ENCODE results near the gene TSPAN11.

The TSPAN11 gene

DNA sequence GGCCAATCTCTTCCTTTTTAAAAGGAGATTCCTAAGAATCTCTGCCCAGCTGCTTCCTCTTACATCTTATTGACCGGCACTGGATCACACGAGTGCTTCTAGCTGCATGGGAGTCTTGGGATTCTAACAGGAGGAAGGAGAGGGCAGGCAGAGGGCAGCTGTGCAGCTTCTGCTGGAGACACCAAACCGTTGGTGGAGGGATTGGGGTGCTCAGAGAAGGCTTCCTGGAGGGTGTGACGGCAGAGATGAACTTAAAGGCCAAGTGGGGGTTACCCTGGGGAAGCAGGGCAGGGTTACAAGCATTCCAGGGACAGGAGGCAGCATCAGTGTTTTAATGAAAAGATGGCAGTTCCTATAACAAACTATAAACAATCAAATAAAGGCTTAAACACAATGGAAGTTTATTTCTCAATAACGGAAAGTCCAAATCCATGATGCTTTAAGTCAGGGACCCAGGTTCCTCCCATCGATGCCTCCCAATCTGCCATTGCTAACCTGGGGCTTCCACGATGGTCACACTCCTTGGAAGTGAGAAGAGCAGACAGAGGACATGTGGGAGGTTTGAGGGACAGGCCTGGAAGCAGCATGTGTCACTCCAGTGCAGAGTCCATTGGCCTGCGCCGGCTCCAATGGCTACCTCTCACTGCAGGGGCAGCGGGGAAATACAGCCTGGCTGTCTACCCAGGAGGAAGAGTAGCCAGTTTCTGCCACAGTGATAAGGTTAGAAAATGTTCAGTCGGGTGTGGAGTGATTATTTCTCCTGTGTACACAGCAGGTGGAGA, 94.0 kb downstream of the TSPAN11 start:
- H3K79me2 ChIP-seq (ENCODE audit: insufficient read depth, low read length) = no peaks in the 10 kb centered on the region
- H3K36me3 ChIP-seq (ENCODE audit: low read length) = no peaks in the 10 kb centered on the region
- no peaks in the 10 kb centered on the region for H3F3A ChIP-seq (ENCODE audit: insufficient read depth)
- TF ChIP-seq EZH2phosphoT487 (conservative IDR thresholded peaks at IDR 0.05; ENCODE audit: low read length) = no peak
- TF ChIP-seq, protein P1, sequence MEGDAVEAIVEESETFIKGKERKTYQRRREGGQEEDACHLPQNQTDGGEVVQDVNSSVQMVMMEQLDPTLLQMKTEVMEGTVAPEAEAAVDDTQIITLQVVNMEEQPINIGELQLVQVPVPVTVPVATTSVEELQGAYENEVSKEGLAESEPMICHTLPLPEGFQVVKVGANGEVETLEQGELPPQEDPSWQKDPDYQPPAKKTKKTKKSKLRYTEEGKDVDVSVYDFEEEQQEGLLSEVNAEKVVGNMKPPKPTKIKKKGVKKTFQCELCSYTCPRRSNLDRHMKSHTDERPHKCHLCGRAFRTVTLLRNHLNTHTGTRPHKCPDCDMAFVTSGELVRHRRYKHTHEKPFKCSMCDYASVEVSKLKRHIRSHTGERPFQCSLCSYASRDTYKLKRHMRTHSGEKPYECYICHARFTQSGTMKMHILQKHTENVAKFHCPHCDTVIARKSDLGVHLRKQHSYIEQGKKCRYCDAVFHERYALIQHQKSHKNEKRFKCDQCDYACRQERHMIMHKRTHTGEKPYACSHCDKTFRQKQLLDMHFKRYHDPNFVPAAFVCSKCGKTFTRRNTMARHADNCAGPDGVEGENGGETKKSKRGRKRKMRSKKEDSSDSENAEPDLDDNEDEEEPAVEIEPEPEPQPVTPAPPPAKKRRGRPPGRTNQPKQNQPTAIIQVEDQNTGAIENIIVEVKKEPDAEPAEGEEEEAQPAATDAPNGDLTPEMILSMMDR (IDR thresholded peaks at IDR 0.05; ENCODE audit: insufficient read depth, low read length, poor library complexity, severe bottlenecking) = no peak
- H3K4me3 ChIP-seq (ENCODE audit: insufficient read depth, low read length, poor library complexity, severe bottlenecking) = no peak overlapping the region
- no peaks in the 10 kb centered on the region for H4K20me1 ChIP-seq (ENCODE audit: low read depth, low read length)
- no peaks in the 10 kb centered on the region for H3K9me2 ChIP-seq (replicated peaks; ENCODE audit: insufficient read depth, low read length)
- no peak overlapping the region for H3K9ac ChIP-seq (ENCODE audit: low read length)
- no peak overlapping the region for H3K4me2 ChIP-seq (ENCODE audit: low read depth, low read length, poor library complexity, severe bottlenecking)
- H2AFZ ChIP-seq (ENCODE audit: low read depth, low read length, severe bottlenecking) = no peak overlapping the region
- H3K27ac ChIP-seq (ENCODE audit: low read depth, low read length) = no peak overlapping the region
- H3K9me3 ChIP-seq (ENCODE audit: insufficient read depth, low read length) = no peaks in the 10 kb centered on the region
- H3K27me3 ChIP-seq (ENCODE audit: low read length) = no peaks in the 10 kb centered on the region

DNA sequence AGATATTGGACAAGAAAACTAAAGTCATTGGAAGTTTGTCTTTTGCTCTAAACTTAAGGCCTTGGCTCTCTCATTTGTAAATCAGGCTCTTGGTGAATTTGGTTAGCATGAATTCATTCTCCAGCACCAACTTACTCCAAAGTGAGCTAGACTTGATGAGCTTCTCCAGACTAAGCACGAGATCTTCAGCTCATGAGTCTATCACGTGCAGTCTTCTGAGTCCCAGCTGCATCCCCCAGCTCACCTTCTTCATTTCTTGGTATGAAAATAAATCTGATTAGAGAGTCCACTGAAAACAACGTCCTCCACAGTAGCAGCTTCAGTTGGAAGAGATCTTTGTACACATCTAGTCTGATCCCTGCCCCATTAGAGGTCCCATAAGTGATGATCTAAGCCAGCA, 94.6 kb downstream of the TSPAN11 start:
- Histone ChIP-seq H3K9me2 (replicated peaks; ENCODE audit: insufficient read depth, low read length) (no peaks in the 10 kb centered on the region), H3K4me2 (ENCODE audit: low read depth, low read length, poor library complexity, severe bottlenecking) (no peak overlapping the region), H3K9ac (ENCODE audit: low read length) (no peak overlapping the region)

DNA sequence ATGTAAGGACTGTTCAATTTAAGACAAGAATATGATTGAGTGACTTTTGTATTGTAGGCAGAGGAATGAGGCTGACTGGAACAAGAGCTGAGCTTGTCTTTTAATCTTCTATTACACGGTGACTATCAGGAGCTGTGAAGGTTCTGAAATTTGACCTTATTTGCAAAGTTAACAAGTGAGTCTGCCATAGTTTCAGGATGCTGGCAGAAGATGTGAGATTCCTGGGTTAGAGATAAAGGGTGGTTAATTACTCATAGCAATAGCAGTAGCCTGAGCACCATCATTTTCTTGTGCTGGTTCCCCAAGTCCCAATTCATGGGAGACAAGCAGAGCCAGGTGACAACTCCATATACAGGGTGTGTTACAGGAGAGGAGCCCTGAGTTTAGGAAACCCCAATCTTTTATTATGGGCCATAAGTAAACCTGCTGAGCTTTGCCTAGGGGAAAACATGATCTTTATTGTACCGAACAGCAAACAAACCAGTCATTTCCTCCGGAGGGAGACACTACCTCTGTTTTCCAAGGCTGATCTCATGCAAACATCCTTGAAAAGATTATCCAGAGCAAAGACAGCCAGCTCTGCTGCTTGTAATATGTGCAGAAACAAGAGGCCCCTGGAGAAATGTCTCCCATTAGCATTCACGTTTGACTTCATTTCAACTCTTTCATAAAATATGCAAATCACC, 95.4 kb downstream of the TSPAN11 start:
- TF ChIP-seq, protein P1 (IDR thresholded peaks at IDR 0.05; ENCODE audit: insufficient read depth, low read length, poor library complexity, severe bottlenecking) = no peak
- no peak for TF ChIP-seq EZH2phosphoT487 (conservative IDR thresholded peaks at IDR 0.05; ENCODE audit: low read length)
- no peaks in the 10 kb centered on the region for H3K79me2 ChIP-seq (ENCODE audit: insufficient read depth, low read length)
- no peaks in the 10 kb centered on the region for H3K9me2 ChIP-seq (replicated peaks; ENCODE audit: insufficient read depth, low read length)
- no peaks in the 10 kb centered on the region for H4K20me1 ChIP-seq (ENCODE audit: low read depth, low read length)
- H3K9ac ChIP-seq (ENCODE audit: low read length) = no peak overlapping the region
- no peaks in the 10 kb centered on the region for H3F3A ChIP-seq (ENCODE audit: insufficient read depth)
- H3K4me3 ChIP-seq (ENCODE audit: insufficient read depth, low read length, poor library complexity, severe bottlenecking) = no peak overlapping the region
- H3K36me3 ChIP-seq (ENCODE audit: low read length) = no peaks in the 10 kb centered on the region
- no peaks in the 10 kb centered on the region for H3K9me3 ChIP-seq (ENCODE audit: insufficient read depth, low read length)
- no peaks in the 10 kb centered on the region for H3K27me3 ChIP-seq (ENCODE audit: low read length)
- H3K4me2 ChIP-seq (ENCODE audit: low read depth, low read length, poor library complexity, severe bottlenecking) = no peak overlapping the region
- H3K27ac ChIP-seq (ENCODE audit: low read depth, low read length) = no peak overlapping the region
- no peak overlapping the region for H2AFZ ChIP-seq (ENCODE audit: low read depth, low read length, severe bottlenecking)

More for the DNA sequence above, 94.6 kb downstream of the TSPAN11 start:
- Histone ChIP-seq H3K9me3 (ENCODE audit: insufficient read depth, low read length) (no peaks in the 10 kb centered on the region), H2AFZ (ENCODE audit: low read depth, low read length, severe bottlenecking) (no peak overlapping the region), H4K20me1 (ENCODE audit: low read depth, low read length) (no peaks in the 10 kb centered on the region), H3K27ac (ENCODE audit: low read depth, low read length) (no peak overlapping the region), H3K79me2 (ENCODE audit: insufficient read depth, low read length) (no peaks in the 10 kb centered on the region), H3K27me3 (ENCODE audit: low read length) (no peaks in the 10 kb centered on the region), H3K4me3 (ENCODE audit: insufficient read depth, low read length, poor library complexity, severe bottlenecking) (no peak overlapping the region), H3F3A (ENCODE audit: insufficient read depth) (no peaks in the 10 kb centered on the region), H3K36me3 (ENCODE audit: low read length) (no peaks in the 10 kb centered on the region)
- TF ChIP-seq EZH2phosphoT487 (conservative IDR thresholded peaks at IDR 0.05; ENCODE audit: low read length) = no peak
- TF ChIP-seq, protein P1 (IDR thresholded peaks at IDR 0.05; ENCODE audit: insufficient read depth, low read length, poor library complexity, severe bottlenecking) = no peak

All from SU-DHL-6 (cell line).